Hematopoietic multipotent progenitor cell treated with erythropoietin and hydrocortisone succinate and interleukin-3 and kit ligand, for 17 days (in vitro differentiated cells): ENCODE results near the gene DAZAP1.

Experiments used
- DNase-seq: peaks from one replicate; pipeline ENCODE4 v3.0.0-alpha.2; 2015; ENCODE audit warnings: low spot score

DAZAP1 gene

DNA sequence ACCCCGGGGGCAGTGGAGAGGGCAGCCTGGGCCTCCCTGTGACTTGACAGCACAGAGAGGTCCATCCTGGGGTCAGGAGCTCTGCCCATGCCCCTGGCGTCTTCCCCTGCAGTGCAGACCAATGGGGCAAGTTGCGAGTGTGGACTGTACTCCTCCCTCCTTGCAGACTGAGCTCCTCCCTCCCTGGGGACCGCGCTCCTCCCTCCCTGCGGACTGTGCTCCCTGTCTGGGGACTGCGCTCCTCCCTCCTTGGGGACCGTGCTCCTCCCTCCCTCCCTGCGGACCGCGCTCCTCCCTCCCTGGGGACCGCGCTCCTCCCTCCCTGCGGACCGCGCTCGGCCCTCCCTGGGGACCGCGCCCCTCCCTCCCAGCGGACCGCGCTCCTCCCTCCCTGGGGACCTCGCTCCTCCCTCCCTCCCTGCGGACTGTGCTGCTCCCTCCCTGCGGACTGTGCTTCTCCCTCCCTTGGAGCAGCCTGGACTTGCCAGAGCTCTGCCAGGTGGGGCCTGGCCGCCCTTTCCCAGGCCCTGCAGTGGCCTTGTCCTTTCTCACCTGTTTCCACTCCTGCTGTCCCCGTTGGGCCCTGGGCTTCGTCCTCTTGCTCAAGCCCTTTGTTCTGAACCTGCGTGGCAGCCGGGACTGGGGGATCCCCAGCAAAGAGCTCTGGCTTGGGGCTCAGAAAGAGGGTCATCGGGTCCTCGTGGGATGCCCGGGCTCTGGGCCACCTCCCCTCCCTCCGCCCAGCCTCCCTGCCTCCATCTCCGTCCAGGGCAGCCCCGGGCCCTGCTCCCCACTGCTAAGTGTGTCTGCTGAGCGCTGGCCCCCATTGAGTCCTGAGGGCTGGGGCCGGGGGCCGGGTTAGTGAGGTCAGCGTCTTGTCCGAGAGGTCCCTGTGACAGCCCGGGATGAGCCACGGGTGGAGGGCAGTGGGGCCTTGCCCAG is 12.9 kb upstream of the DAZAP1 start:
- DNase-seq = no peak

DNA sequence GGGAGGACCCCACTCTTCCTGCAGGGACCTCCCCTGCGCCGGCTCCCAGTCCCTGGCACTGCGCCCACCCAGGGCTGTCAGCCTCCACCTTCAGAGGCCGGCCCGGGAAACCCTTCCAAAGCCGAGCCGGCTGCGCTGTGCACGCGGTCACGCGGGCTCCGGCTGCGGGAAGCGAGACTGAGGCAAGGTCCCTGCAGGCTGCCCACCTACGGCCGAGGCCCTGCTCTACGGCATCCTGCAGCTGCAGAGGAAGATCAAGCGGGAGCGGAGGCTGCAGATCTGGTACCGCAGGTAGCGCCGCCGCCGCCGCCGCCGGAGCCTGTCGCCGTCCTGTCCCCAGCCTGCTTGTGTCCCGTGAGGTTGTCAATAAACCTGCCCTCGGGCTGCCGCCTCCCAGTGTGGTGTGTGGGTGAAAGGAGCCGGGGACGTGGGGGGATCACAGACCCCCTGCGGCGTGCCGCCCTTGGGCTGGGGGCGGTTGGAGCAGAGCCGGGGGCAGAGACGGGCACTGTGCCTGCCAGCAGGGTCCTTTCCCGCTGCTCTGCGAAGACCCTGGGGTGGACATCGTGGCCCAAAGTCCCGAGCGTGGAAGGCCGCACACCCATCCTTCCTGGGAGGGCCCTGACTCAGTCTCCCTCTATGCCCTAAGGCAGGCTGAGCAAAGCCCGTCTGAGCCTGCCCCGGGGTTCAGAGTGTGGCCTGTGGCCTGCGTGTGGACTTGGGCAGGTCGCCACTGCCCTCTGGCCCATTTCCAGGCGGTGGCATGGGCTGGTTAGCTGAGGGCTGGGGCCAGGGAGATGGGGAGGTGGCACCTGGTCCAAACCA is 12.0 kb upstream of the DAZAP1 start:
- no peak for DNase-seq

DNA sequence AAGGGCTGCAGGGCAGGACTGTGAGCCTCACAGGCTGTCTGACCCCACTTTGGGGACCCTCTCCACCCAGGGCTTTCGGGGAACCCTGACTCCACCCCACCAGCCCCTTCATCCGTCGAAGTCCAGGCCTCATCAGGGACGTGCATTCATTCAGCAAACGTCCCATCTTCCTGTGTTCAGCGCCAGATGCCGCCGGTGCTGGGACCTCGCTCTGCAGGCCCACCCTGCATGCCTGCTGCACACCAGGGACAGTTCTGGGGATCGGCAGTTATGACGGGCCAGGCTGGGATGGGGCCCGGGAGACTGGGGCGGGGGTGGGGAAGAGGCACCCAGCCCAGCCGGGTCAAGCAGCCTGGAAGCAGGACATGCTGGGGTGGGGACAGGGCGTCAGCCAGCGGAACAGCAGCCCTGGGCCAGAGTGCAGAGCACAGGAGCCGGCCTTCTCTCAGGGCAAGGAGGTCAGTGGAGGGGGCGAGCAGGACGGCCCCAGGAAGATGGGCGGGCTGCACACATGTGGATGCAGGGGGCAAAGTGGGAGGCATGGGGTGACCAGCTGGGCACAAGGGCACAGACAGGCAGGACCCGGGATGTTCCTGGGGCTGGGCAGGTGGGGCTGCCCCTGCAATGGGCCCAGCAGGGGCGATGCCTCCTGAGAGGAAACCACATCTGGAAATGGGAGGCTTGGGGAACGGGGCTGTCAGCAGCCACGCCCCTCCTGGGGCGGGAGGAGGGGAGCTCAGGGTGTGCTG is 11.2 kb upstream of the DAZAP1 start:
- DNase-seq = no peak

DNA sequence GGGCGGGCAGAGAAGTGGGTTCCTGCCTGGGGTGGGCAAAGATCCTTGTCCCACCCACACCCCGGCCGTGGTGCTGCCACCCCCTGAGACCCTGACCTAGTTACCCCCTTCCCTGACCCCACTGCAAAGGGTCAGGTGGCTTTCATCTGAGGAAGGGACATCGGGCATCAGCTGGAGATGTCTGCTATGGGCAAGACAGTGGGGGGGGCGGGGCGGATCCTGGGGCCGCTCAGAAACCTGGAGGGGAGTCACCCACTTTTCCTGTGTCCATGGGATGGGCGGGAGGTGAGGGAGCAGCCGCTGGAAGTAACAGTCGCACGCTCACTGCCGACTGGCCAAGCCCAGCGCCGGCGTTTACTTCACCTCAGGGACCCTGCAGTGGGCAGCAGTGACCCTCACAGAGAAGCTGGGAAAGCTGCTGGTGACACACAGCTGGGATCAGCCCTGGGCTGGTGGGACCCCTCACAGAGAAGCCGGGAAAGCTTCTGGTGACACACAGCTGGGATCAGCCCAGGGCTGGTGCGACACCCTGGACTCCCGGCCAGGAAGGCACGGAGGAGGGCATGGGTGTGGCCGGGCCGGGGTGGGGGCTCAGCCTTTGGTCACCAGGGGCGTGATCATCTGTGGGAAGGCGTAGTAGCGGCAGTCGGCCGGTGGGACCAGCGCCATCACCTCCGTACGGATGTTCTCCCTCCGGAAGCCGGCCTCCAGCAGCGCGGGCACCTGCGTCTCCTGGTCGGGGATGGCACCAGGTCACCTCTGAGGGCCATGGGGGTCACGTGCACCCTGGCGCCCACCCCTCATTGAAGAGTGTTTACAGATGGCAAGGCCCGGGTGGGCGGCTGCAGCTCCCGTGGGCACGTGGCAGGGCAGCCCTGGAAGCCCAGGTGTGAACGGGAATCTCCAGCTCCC is 10.4 kb upstream of the DAZAP1 start:
- no peak for DNase-seq

DNA sequence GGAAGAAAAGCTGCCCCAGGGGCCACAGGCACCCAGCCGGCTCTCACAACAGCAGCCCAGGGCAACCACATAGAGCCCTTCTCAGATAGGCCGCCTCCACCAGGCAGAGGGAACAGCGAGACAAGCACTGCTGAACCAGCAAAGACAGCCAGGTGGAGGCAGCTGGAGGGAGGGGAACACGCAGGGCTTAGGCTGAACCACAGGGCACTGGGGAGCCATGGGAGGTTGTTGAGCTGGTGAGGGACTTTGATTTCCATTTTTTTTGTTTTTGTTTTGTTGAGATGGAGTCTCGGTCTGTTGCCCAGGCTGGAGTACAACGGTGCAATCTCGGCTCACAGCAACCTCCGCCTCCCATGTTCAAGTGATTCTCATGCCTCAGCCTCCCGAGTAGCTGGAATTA is 9.5 kb upstream of the DAZAP1 start:
- DNase-seq = no peak

DNA sequence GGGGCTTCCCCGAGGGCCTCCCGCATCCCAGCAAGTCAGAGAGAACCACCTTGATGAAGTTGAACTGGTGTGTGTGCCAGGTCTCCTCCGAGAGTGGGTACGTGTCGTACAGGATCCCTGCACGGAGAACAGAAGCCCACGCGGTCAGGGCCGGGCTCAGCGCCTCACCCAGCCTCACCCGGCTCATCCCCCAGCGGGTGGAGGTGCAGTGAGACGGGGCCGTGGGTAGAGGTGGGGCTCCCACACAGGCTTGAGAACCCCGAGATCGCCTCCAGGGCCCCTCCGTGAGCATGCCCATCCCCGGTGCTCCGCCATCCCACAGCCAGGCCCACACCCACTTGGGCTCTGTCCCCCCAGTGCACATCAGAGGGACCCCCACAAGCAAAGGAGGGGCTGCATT is 8.3 kb upstream of the DAZAP1 start:
- no peak for DNase-seq

DNA sequence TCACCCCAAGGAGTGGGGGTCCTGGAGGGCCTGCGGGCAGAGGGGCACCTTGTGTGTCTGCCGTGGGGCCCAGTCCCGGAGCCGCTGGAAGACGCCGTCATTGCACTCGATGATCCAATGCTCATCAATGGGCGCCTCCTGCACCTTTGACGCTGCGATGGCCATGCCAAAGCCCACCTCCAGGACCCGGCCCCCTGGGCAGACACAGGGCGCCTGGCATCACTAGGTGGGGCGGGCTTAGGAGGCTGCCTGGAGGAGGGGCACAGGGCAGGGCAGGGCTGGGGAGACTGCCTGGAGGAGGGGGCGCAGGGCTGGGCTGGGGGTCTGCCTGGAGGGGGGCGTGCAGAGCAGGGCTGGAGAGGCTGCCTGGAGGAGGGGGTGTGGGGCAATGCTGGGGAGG is 7.6 kb upstream of the DAZAP1 start:
- DNase-seq = no peak

DNA sequence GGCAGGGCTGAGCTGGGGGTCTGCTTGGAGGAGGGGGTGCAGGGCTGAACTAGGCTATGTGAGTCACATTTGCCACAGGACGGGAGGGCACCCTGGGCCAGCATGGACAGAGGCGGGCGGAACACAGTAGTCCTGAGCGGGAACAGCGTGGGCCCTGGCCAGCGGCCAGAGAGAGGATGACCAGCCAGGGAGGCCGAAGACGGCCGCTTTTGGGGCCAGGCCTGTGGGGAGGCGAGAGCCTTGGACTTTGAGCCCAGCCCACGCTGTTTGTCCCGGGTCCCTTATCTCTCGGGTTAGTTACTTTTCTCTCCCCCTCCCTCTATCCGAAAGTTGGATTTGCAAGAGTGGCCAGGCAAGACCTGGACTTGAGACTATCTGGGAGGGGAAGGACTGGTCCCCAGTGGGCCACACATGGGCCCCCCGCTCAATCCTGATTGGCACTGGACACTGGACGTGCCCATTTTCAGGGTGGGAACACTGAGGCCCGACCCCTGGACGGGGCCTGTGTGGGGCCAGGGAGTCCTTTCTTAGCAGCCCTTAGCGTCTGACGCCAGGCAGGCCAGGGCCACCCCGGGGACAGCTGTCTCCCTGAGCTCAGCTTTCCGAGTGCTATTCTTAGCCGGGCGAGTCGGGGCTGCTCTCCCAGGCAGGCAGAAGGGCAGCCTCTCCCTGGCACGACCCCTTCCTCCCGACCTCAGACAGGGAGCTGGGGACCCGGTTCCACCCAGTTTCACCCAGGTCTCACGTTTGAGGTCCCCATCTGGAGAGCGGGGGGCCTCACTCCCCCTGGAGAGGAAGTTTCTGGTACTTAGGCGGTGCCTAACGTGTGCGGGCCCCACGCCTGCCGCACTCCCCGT is 6.9 kb upstream of the DAZAP1 start:
- DNase-seq = no peak

DNA sequence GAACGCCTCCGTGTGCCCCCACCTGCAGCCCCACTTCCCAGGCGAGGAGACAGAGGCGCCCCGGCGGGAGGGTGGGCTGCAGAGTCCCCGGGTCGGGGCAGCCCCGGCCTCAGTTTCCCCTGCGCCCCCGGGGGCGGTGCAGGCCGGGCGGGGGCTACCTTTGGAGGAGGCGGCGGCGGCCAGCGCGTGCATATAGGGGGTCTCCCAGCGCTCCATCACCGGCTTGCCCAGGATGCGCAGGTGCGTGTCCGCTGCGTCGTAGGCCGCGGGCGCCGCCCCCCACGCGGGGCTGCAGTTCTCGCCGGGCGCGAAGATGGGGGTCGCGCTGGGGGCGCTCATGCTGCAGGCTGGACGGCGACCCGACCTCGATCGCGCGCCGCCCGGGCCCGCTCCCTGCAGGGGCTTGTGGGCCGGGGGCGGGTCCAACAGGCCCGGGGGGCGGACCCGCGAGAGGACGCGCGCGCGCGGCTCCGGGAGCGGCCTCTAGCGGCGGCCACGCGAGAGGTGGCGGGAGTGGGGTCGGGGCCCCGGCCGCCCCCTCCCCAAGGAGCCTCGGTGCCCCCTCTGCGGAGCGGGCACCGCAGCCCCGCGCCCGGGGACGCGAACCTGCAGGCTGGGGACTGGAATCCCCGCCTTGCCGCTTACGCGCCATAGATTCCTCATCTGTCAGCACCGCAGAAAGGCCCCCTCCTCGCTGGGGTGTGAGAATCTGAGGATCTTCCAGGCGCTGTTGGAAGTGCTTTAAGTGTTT is 6.1 kb upstream of the DAZAP1 start, which contains the start of gene GAMT:
TSS of gene GAMT (minus strand) at position 405 of the 751 bp plus-strand sequence. CDS start at position 339, 66 bp downstream.
- no peak for DNase-seq

DNA sequence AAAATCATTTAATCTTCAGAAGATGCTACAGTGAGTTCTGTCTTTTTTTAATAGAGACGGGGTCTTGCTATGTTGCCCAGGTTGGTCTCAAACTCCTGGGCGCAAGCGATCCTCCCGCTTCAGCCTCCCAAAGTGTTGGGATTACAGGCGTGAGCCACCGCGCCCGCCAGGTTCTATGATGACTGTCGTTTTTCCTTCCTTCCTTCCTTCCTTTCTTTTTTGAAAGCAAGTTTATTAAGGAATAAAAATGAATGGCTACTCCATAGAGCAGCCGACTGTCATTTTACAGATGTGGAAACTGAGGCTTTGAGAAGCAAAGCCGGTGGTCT is 5.5 kb upstream of the DAZAP1 start:
- DNase-seq = no peak

DNA sequence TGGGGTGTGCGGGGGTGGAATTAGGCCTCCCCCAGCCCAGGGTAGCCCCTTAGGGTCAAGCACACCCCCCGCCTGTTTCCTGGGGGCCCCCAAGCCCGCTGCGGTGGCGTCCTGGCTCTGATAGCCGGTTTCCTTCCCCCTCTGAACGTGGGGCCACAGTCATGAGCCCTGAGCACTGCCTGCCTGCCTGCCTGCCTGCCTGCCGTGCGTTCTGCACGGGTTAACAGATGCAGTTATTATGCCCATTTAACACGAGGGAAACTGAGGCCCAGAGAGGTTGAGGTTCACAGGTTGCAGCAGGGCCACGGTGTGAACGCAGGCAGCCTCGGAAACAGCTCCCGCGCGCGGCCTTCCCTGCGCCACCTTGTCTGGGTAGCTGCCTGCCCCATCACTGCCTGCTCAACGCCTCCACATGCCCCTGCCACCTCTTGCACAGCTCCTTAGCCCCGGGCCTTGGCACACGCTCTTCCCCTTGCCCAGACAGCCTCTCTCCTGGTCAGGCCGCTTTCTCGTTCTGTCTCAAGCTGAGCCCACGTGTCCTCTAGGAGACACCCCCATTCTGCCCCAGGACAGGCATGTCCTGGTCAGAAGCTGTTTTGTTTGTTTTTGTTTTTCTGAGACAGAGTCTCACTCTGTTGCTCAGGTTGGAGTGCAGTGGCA is 4.8 kb upstream of the DAZAP1 start:
- no peak for DNase-seq

DNA sequence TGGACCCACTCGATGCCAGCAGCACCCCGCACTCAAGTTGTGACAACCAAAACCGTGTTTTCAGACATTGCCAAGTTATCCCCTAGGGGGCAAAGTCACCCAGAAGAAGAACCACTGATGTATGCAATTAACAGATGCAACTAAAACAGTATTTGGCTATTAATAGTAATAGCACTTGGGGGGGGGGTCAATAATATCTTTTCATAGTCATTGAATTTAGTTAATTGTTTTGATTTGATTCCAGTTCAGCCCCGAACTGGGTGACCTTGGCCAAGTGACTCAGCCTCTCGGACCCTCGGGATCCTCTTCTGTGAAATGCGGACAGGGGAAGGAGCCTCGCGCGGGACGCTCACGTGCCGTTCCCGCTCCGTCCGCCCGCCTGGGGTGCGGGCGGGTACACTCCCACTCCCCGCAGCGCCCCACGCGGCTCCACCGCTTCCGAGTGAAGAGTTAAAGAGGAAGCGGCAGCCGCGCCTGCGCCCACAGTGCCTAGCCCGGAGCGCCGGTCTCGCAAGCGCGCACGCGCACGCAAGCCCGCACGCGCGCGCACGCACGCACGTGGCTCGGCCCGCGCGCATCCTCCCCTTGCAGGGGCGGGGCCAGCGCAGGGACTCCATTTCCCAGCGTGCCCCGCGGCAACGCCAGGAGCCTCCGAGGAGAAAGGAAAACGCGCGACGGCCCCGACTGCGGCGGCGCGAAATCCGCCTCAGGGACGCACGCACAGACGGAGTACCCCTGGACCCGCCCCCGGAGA is 435 bp upstream of the DAZAP1 start:
- peak; percentile 99 for DNase-seq

DNA sequence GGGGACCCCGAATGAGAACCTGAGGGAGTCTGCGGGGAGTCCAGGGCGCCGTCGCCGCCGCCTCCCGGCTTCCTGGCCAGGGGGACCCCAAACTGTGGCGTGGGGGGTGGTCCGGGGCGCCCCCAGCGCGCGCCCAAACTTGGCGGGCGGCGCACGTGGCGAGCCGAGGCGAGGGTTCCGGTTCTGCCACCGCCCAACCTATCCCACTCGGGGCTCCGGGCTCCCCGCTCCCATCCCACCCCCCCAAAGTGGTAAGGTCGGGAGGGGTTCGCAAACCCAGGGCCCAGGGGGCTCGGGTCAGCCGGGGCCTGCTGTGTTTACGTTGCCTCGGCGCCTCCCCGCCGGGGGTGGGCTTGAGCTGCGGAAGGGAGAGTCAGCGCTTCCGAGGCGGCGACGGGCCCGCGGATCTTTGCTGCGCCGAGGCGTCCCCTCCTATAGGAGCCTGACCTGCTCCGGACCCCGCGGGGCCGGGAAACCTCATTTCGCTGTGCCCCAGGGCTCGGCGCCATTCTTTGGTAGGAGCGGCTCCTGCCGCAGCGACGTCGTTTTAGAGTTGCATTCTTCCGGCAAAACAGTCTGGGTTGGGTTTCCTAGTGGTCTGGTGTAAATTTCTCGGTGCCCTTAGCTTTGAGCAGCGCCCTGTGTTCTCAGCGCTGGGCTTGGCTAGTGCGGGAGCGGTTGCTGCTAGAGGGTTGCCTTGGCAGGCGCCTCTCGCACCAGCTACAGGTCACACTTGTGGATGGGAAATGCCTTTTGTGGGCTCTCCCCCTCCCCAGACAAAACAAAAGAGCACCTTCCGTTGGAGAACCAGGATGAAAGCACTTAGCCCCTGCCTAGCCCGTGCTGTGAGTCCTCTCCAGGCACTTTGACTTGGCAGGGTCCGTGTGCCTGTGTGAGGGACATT is 1.2 kb downstream of the DAZAP1 start:
- DNase-seq = peak; percentile 29

DNA sequence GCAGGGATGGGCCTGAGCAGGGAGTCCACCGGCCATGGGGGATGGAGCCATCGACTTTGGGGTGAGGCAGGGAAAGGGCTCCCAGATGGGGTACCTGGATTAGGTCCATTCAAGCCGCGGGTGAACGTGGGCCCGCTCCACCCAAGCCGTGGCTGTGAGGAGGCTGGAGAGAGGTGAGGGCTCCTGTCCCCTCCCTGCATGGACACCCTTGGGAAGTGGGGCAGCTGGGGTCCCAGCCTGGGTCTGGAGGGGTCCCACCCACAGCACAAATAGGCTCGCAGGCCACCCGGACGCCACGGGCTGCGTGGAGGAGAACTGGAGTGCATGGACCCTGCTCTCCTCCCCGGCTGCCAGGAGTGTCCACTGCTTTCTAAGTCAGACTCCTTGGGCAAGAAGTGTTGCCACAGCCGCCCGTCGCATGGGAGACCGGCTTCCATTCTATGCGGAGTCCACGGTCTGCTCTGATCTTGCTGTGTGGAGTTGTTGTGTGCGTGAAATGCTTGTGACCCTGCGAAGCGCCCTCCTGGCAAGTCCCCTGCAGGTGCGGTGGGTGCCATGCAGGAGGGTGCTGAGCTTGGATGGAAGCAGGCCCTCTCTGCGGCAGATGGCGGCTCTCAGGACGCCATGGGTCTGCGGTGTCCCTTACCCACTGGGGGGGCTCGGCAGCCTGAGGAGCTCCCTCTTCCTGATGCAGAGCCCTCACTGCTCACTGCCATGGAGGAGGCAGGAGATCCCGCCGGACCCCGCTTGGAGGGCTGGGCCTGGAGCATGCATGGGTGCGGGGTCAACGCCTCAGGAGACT is 2.0 kb downstream of the DAZAP1 start:
- no peak for DNase-seq

DNA sequence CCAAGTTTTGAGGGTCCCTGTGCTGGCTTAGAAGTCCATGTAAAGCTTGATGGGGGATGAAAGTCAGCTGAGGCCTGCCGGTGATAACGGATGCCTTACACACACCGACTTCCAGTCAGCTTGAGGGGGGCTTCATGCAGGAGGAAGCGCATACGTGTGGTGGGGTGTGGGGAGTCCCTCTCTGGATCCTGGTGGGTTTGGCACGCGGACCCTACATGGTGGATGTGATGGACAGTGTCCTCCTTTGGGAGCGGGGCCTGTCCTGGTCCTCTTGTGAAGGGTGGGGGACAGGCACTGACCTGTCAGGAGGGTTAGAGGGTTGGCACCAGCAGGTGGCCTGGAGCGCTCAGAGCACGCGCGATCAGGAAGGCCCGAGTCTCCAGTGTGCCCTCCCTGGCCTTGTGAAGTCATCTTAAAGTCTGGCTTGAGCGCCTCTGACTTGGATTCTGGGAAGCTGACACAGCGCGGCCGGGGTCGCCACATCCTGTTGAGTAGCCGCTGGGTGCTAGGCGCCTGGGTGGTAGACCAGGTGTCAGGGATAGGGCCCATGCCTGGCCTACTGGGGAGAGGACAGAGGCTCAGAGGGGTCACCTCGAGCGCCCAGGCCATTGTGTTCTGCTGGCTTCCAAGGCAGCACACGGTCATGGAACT is 2.9 kb downstream of the DAZAP1 start:
- DNase-seq = no peak

DNA sequence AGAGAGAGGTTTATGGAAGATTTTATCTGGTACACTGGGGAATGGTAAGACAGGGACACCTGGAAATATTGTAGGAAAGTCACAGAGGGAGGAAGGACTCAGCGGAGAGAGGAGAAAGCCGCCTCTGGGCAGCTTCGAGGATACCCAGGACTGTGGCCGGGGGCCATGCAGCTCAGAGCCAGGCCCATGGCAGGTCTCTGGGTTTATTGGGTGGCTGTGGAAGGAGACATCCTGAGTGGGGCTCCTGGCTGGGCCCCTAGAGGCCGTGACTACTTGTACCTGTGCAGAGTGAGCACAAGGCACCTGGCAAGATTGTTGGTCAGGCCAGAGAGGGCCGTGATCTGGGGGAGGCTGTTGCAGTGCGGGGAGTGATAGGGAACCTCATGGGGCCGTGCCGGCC is 3.4 kb downstream of the DAZAP1 start:
- DNase-seq = no peak
